HepG2 (cell line): Measurements from ENCODE around the gene MYL6B. TPM values are rescaled to one million over a fixed set of nuclear protein-coding genes. Genes with fewer than 3 reads are reported as not detected.

ENCODE experiments used
- FUBP1 ChIP-seq: sonication (generic); formaldehyde crosslinking; IDR thresholded peaks from 2 replicates; pipeline ENCODE4 v1.5.1; 2020; ENCODE audit warnings: missing genetic modification reagents, mild to moderate bottlenecking, borderline replicate concordance
- HES4 ChIP-seq: sonication (generic); formaldehyde crosslinking; IDR thresholded peaks from 2 replicates; pipeline ENCODE4 v1.9.0; 2021; ENCODE audit warnings: mild to moderate bottlenecking, missing genetic modification reagents, borderline replicate concordance
- HMGXB3 ChIP-seq: sonication (generic); formaldehyde crosslinking; IDR thresholded peaks from 2 replicates; pipeline ENCODE4 v1.4.0; 2020; ENCODE audit warnings: missing genetic modification reagents, borderline replicate concordance
- HNF1A ChIP-seq, 2 experiments: sonication (generic) in 1 of 2; formaldehyde crosslinking in 1 of 2; IDR thresholded peaks; 2 replicates each; pipeline versions ENCODE4 v1.4.0 to v1.6.1; 2016 to 2020; ENCODE audit warnings: borderline replicate concordance in 1 of 2, low read depth in 1 of 2, mild to moderate bottlenecking in 1 of 2, missing genetic modification reagents in 1 of 2
- IKZF4 ChIP-seq: sonication (generic); formaldehyde crosslinking; IDR thresholded peaks from 2 replicates; pipeline ENCODE4 v1.5.1; 2020; ENCODE audit warnings: borderline replicate concordance, mild to moderate bottlenecking, low read depth, missing genetic modification reagents; ENCODE audit errors: not compliant biosample characterization
- MYNN ChIP-seq: sonication (generic); formaldehyde crosslinking; IDR thresholded peaks from 2 replicates; pipeline ENCODE4 v1.4.0; 2020; ENCODE audit warnings: mild to moderate bottlenecking, low read depth, missing genetic modification reagents
- ZFP62 ChIP-seq: sonication (generic); formaldehyde crosslinking; IDR thresholded peaks from 2 replicates; pipeline ENCODE4 v1.4.0; 2020; ENCODE audit warnings: missing genetic modification reagents
- ZFP82 ChIP-seq: sonication (generic); formaldehyde crosslinking; IDR thresholded peaks from 2 replicates; pipeline ENCODE4 v1.5.1; 2020; ENCODE audit warnings: mild to moderate bottlenecking, missing genetic modification reagents, borderline replicate concordance
- ZKSCAN8 ChIP-seq: IDR thresholded peaks from 2 replicates; pipeline ENCODE4 v1.6.1; 2016; ENCODE audit warnings: borderline replicate concordance, missing genetic modification reagents, missing compliant biosample characterization
- ZMYM3 ChIP-seq: sonication (generic); formaldehyde crosslinking; IDR thresholded peaks from 2 replicates; pipeline ENCODE4 v1.5.1; 2020; ENCODE audit warnings: mild to moderate bottlenecking, missing genetic modification reagents
- ZNF124 ChIP-seq: sonication (generic); formaldehyde crosslinking; IDR thresholded peaks from 2 replicates; pipeline ENCODE4 v1.4.0; 2020; ENCODE audit warnings: missing genetic modification reagents
- ZNF572 ChIP-seq: sonication (generic); formaldehyde crosslinking; IDR thresholded peaks from 2 replicates; pipeline ENCODE4 v1.5.1; 2020; ENCODE audit warnings: mild to moderate bottlenecking, missing genetic modification reagents
- ZNF574 ChIP-seq: sonication (generic); formaldehyde crosslinking; IDR thresholded peaks from 2 replicates; pipeline ENCODE4 v1.4.0; 2020; ENCODE audit warnings: missing genetic modification reagents
- polyA plus RNA-seq, 8 experiments: library from polyadenylated mRNA; depleted of rRNA in 3 of 8; stranded (reverse) in 7 of 8; unstranded in 1 of 8; fragments of >200 nt; fragmentation: Illumina TruSeq in 4 of 8; extraction: Trizol in 4 of 8; gene quantifications; 2 replicates each; pipeline versions ENCODE4 v1.2.1 to v1.2.3, GENCODE V29; 2011 to 2016; ENCODE audit warnings: low read depth in 4 of 8, missing spikeins in 1 of 8, mixed read lengths in 1 of 8; ENCODE audit not compliant: insufficient read depth in 1 of 8
- total RNA-seq, 5 experiments: library from RNA; depleted of rRNA; stranded (reverse); fragments of >200 nt; fragmentation: Illumina TruSeq; extraction: Trizol; gene quantifications; 2 replicates each; pipeline ENCODE4 v1.2.3, GENCODE V29; 2016; ENCODE audit warnings: low read depth in 1 of 5

MYL6B gene
- total and polyA plus RNA-seq, 2 of the 13 experiments (the other 11 are each of a cell fraction or from before 2014, with no cell fraction given) = 75.7 to 88.7 TPM

- peak; percentile 62; the same call in 1 of the 2 replicates for TF ChIP-seq FUBP1 (CRISPR knock-in tag)
- peak; percentile 57; the same call in 1 of the 2 replicates for TF ChIP-seq HES4 (CRISPR knock-in tag)
- no peak for TF ChIP-seq ZNF572 (CRISPR knock-in tag)
- peak; percentile 92 for TF ChIP-seq HMGXB3 (CRISPR knock-in tag)
- no peak for TF ChIP-seq ZFP82 (CRISPR knock-in tag)
- TF ChIP-seq HNF1A (IDR thresholded peaks at IDR 0.05; ENCODE audit: low read depth) = no peak; the same call in 1 of the 2 replicates
- peak; percentile 73; the same call in 1 of the 2 replicates for TF ChIP-seq HNF1A (CRISPR knock-in tag; IDR thresholded peaks at IDR 0.05; ENCODE audit: borderline replicate concordance)
- TF ChIP-seq IKZF4 (CRISPR knock-in tag) = no peak
- 0 out of 2 replicates have a peak, but pooled peaks have one; percentile 55 for TF ChIP-seq ZKSCAN8
- no peak for TF ChIP-seq ZNF124 (CRISPR knock-in tag)
- peak; percentile 100 for TF ChIP-seq ZNF574 (CRISPR knock-in tag)
- TF ChIP-seq ZMYM3 = peak; percentile 35; the same call in 1 of the 2 replicates
- TF ChIP-seq ZFP62 = no peak
- no peak for TF ChIP-seq MYNN (CRISPR knock-in tag)
Observed at GRCh38 chr12:56117778-56118687, 34.4 kb upstream of the MYL6B start, which contains the start of gene ZC3H10 (continued).
